GM19455 (cell line): ENCODE data around the gene OAF.

Experiments
- ATAC-seq: cut with Tn5 transposase; IDR thresholded peaks from one replicate; pipeline ENCODE4 v1.9.1; 2021; ENCODE audit not compliant: unreplicated experiment

OAF gene

DNA sequence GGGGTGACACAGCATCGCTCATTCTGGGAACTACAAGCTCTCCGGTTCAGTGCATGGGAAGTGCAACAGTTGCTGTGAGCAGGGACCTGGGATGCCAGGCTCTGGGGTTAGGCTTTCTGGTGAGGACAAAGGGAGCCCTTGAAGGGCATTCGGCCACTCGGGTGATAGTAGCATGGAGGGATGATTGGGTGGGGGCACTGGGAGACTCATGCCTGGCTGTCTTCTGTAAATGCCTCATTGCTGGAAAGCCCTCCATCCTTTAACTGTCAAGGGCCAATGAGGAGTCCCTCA lies 9.9 kb downstream of the OAF start:
- no peak for ATAC-seq

- ATAC-seq: no peak
Measured at GRCh38 chr11:120221115-120221752, 10.4 kb downstream of the OAF start.

DNA sequence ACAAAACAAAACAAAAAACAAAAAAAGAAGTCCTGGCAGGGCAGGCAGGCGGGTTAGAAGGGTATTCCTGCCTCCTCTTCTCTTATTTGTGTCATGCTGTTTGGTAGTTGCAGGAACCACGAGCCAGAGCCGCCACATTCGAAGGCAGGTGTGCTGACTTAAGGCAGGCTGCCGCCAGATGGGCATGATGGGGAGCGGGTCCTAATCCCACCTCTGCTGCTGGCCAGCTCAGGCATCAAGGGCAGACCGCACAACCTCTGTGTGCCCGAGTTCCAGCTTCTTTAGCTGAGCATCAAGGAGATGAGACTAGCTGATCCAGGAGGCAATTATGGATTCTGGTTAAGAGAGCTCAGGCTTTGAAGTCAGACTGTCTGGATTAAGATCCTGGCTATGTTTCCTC lies 12.1 kb downstream of the OAF start:
- no peak for ATAC-seq

DNA sequence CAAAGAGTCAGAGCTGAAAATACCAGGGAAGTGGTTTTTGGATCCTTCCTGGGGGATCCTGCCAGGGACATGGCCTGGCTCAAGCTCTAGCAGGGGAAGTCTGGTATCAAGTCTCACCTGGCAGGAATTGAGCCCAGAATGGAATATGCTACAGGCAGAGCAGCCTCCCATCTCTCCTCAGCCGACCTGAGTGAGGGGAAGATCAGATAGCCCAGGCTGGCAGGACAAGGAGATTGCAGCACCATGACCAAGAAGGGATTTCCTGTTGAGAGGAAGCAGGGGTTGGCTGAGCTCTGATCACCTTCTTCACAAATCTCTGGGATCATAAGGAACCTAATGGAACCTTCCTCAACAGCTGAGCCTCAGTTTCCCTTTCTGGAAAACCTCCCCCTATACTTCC lies 13.0 kb downstream of the OAF start:
- no peak for ATAC-seq

DNA sequence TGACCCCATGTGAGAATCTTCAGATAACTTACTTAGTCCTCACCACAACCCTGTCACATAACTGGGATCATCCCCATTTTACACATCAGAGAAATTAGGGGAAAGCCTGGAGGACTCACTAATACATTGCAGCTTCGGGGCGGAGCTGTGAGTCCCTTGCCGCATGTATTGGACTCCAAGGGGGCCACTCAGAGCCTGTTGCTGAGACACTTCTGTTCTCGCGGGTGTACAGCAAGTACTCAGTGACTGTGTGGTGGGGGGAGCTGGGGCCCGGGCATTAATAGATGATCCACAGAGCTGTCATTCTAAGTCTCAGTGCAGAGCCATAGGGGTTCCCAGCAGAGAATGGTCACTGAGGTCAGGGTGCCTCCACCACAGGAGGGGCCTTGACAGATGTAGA lies 13.5 kb downstream of the OAF start:
- no peak for ATAC-seq

DNA sequence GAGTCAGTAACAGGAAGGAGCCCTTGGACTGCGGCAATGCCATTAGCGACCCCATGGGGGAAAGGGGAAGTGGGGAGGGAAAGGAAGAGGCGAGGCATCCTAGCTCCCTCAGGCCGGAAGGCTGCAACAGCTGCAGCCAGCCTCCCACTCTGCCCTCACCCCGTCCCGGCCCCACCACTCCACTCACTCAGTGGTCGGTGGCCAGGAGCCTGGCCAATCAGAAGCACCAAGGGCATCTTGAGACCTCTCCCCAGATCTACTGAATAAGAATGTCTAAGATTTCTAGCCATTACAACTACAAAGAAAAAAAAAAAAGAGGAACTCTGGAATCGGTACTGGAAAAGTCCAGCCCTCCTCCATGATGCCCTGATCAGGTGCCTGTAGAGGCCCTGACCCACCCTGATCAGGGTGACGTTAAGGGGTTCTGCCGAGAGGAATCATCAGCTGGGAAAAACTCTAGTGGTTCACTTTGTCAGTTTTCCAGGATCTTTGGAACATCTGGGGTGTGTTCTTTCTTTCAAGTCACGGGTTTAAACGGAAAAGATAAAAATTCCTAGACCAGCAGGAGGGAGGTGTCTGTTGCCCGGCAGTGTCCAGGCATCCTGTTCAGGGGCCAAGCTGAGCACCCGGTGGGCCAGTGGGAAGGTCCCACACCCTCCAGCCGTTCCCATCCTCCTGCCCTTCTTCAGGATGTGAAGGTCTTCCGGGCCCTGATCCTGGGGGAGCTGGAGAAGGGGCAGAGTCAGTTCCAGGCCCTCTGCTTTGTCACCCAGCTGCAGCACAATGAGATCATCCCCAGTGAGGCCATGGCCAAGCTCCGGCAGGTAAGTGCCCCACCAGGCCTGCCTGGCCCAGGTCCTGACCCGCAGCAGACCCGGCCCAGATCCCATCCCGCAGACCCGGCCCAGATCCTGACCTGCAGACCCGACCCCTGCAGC lies 14.4 kb downstream of the OAF start:
- ATAC-seq: no peak

DNA sequence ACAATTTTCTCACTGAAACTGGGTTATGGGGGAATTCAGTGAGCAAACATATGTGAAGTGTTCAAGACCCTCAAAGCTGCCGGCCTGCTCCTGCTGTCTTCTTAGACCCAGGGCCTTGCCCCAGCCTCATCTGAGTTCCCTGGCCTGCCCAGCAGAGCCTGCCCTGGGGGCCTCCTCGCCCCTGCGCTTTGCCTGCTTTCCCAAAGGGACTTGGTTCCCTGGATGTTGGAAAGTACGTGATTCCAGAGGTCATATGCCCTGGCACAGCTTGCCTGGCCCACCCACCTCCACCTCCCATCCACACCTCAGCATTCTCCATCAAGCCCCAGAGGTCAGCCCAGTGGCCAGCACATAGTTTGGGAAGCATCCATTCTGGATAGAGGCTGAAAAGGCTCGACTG lies 15.4 kb downstream of the OAF start:
- no peak for ATAC-seq

DNA sequence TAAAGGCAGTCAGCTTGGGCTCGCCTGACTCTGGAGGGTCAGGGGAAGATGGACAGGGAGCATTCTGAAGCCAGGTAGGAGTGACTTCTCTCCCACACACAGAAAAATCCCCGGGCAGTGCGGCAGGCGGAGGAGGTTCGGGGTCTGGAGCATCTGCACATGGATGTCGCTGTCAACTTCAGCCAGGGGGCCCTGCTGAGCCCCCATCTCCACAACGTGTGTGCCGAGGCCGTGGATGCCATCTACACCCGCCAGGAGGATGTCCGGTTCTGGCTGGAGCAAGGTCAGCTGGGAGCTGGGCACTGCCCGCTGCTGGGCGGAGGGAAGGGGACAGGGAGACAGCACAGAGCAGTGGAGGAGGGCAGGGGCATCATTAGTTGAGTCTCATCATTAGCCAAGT lies 15.9 kb downstream of the OAF start:
- ATAC-seq: no peak

DNA sequence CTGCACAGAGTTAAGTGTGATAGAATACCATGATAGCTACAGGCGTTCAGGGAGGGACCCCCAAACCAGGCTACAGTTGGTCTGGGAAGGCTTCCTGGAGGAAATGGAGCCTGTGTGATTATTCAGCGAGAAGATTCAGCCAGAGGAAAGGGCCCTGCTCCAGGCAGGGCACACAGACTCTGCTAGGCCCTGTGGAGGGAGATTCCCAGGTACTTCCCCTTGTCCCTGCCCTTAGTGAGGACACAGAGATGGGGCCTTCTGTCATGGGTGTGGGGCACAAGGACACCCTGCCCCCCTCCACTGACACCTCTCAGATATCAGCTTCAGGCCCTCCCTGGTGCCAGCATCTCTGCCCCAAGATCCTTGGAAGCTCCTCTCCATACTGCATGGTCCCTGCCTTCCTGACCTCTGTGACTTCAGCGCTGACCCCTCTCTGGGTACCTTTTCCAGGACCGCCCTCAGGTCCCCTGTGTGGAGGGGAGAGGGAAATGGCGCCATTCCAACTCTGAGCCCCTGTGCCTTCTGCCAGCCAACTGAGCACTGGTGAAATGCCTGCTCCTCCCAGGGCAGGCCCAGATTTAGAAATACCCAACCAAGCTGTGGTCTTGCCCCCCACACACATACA lies 16.5 kb downstream of the OAF start:
- no peak for ATAC-seq

GRCh38 chr11:120228794-120229384 lies 18.1 kb downstream of the OAF start:
- ATAC-seq: no peak

DNA sequence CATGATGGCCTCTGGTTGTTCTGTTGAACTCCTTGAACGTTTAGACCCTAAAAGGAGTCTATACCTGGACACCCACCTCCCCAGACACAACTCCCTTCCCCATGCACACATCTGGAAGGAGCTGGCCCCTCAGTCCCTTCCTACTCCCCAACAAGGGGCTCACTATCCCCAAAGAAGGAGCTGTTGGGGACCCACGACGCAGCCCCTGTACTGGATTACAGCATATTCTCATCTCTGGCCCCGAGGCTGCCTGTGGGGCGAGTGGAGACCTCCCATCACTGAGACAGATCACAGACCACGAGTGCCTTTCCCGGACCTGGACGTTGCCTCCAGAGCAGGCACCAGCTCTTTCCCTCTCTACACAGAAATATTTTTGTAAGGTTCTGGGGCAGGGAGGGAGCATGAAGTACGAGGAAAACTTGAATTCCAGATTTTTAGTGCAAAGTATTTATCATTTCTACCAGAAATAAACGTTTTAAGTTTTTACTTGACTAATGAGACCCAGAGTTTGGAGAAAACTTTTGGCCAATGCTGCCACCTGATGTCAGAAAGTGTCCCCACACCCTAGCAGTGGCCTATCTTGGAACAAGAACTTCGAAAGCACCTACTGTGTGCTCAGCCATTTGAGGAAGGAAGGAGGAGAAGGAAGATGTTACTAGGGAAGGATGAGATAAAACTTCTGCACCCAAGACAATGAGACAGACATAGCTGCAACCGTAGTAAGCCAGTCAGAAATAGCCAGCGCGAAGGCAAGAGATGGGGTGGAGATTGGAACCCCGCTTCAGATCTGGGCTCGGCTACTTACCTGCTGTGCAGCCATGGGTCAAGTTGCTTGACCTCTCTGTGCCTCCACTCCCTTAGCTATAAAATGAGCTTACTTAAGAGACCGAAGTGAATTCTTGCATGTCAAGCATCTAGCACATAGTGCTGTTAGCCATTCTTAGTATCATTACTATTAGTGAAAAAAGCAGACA lies 18.9 kb downstream of the OAF start:
- ATAC-seq: no peak

GRCh38 chr11:120230433-120231071 lies 19.7 kb downstream of the OAF start:
- no peak for ATAC-seq

DNA sequence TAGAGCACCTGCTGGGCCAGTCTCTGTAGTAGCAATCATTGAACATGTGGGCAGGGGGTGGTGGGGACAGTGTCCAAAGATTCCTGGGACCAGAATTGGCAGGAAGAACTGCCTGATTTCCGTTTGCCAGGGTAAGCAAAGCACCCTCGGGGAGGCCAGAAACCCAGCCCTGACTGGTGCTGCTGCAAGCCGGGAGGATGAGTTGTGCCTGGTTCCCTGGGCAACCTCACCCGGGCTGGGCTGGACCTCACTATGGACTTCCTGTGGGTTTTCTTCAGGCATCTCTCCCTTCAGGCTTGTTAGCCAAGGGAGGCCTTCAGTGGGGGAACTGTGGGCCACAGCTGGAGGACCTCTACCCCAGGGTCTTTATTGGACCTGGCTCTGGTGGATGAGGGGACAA lies 21.1 kb downstream of the OAF start:
- no peak for ATAC-seq

DNA sequence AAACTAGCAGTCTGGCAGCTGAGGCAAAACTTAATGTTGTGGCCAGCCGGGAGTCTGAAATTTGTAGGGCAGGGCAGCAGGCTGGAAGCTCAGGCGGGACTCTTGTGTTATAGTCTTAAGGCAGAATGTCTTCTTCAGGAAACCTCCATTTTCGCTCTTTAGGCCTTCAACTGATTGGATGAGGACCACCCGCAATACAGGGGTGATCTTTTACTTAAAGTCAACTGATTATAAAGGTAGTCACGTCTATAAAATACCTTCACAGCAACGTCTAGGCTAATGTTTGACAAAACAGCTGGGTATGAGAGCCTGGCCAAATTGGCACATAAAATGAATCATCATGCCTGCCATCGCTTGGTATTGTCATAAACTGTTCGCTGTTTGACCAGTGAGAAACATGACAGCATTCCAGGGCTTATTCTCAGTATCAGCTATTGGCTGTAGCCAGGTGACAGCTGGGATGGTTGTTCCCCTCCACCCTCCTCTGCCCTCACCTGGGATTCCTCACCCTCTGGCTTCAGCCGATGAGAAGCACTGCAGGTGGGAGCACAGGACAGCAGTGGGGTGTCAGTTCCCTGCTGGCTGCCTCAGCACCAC lies 22.5 kb downstream of the OAF start:
- no peak for ATAC-seq

DNA sequence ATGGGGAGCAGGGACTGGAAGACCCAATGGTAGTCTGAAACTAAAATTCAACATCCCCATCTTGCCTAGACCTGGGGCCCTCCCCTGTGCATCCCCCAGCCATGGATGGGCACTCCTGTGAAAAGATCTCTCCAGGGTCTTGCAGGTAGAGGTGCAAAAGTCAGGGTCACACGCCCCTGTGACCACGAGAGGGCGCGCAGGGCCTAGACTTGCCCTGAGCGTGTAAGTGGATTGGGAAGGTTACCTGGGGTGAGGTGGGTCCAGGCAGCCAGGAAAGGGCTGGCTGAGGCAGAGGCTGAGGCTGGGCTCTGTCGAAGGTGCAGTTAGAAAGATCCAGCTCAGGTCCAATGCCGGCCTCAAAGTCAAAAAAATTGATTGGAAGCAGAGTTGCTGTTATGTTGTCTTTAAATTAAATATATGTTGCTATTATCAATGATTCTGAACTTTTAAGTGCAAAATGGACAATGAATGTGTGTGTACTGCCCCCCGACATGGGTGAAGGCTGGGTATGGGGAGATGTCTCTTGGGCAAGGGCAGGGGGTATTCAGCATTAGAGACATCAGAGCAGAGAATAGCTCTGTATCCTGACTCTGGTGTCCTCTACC lies 24.3 kb downstream of the OAF start:
- ATAC-seq: no peak

- ATAC-seq: no peak
Measured at GRCh38 chr11:120236169-120237107, 25.6 kb downstream of the OAF start.

GRCh38 chr11:120238968-120239620 lies 28.3 kb downstream of the OAF start:
- ATAC-seq: no peak
